HG03558 (cell line): ENCODE data around the gene FAM78B.
A peak's percentile ranks its signal among the peaks of the same experiment; 100 is the strongest.

Source experiments
- ATAC-seq: cut with Tn5 transposase; IDR thresholded peaks from one replicate; pipeline ENCODE4 v1.9.1; 2021; ENCODE audit warnings: moderate number of reproducible peaks; ENCODE audit not compliant: unreplicated experiment; ENCODE audit errors: extremely low read depth

Gene FAM78B

DNA sequence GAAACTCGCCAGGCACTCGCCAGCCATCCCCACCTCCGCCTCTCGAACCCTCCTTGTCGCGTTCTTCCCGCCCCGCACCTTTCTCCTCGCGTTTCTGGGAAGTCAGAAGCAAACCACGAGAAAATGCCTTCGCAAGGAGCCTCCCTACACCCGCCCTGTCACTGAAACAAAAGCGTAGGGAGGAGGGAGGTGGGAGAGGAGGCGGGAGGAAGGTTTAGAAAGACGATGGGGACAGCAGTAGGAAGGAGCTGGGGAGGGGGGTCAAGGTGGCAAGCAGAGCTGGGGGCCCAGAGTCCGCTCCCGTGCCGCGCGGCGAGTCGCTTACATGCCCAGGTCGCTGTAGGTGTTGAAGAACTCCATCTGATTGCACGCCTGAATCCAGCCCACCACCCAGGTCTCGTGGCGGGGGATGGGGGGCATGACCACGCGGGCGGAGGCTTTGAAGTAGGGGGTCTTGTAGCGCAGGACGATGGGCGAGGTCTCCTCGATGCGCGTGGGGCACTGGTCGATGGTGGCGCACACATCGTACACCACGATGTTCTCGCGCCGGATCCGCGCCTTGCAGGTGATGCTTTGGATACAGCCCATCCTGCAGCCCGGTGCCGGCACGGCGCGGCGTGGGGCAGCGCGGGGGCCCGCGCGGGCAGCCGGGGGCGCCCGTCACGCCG is 1.0 kb downstream of the FAM78B start:
- ATAC-seq, result no peak

DNA sequence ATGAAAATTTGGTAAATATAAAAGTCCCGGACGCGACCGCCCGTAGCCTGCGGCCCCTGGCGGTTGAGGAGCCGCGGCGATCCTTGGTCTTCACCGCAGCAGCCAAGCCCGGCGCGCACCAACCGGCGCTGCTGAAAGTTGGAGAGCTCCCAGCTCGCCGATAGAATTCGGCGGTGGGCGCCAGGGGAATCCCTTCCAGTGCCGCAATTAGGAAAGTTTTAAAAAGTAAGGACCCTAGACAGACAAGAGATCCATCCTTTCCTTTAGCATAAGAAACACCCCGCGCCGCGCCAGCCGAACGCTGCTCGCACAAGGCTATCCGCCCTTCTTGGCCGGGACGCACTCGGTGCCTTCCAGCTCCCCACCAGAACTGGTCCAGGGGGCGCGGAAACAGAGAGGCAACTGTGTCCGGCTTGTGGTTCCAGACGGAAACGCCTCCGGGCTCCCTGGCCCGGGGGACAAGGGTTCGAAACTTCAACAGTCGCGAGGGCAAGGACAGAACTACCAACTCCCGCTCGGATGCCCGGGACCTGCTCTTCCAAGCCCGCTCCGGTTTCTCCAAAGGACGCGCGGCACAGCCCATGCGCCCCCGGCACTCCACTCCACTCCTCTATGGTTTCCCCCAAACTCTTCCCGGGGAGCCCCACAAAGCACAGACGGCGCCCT is 1.7 kb downstream of the FAM78B start:
- ATAC-seq, result no peak

DNA sequence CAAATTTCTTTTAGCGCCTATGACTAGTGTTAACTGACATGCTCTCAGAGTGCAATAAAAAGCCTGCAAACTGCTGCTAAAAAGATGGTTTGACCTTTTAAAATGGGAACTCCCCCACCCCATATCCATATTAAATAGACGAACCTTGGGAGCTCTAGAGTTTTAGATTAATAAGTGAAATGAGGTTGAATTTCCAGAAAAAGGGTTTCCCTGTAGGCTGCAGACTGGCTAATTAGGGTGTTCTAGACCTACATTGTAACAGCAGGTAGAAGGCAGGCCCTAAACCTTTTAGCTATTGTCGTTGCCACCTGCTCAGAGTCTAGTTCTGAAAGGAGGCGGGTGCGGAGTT is 2.2 kb downstream of the FAM78B start:
- ATAC-seq, result no peak

DNA sequence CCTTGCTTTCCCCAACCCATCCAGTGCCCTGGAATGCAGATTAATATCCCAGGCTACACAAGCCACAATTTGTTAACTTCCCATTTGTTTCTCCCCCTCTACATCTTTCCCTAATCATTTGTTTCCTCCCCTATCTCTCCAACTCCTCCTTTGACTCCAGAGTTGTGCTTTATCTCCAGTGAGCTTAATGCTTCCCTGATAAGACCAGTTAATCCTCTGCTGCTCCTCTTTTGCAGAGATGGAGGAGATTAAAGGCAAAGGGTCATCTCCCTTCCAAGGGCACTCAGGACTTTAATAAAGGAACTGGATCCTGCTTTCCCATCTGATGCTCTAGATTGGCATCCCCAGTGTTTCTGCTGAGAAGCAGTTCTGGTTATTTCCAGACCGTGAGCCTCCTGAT is 7.1 kb downstream of the FAM78B start:
- ATAC-seq, result no peak

DNA sequence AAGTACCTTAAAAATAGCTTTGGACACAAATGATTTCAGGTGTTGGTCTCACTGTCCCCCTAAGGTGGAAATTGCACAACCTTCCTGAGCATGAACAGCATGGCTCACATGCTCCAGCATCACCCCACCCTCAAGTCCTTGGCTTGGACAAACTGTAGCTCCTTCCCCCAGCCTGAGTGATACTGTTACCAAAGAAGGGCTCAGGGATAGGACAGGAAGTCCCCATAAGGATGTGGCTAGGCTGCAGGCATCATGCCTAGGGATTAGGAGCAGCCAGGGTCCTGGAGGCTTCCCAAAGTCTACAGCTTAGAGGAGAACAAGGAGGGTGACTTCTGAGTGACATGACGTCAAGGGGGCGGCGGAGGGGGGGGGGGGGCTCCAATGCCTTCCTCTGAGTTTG is 10.1 kb downstream of the FAM78B start:
- no peak for ATAC-seq

DNA sequence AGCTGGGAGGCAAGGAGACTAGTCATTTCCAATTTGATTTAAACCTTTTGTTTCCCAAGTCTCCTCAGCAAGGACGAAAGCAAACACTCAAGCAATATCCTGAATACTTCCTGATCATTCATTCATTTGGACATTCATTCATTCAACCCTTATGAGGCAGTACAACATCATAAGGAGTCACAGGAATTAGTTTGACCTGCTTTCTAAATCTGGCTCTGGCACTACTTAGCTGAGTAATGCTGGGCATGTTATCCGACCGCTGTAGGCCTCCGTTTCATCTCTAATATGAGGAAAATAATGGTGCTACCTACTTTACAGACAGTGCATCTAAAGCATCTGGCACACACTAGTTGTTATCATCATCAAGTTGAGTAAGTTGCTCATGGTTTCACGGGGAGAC is 11.7 kb downstream of the FAM78B start:
- ATAC-seq, result no peak

DNA sequence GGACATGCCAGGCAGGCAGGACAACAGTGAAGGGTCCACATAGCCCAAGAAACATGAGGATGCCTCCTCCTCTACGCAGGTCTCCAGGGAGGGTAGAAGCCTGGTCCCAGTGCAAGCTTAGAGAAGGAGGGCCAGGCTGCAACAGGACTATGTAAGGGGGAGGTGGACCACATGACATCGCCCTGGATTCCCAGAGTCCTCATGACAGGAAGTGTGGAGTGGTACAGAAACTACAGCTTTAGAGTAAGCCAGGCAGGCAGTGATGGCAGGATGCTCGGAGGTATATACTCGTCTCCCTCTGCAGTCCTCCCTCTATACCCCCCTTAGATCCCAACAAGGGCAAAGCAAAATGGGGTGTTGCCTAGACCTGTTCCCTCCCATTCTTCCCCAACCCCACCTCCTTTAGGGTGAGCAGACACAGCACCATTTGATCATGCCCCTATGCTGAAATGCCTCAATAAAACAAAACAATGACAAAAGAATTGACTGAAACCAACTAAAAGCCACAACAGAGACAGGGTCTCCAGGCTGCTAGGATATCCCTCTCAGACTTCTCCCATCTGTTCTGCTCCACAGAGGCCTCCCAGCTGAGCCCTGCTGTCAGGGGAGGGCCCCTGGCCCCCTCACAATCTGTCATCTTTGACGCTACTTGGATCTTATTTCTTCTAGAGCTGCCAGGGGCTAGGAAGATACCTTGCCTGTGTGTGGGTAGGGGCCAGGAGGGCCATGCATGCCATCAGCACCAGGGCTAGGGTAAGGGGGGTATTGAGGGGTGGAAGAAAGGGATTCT is 13.1 kb downstream of the FAM78B start:
- no peak for ATAC-seq

DNA sequence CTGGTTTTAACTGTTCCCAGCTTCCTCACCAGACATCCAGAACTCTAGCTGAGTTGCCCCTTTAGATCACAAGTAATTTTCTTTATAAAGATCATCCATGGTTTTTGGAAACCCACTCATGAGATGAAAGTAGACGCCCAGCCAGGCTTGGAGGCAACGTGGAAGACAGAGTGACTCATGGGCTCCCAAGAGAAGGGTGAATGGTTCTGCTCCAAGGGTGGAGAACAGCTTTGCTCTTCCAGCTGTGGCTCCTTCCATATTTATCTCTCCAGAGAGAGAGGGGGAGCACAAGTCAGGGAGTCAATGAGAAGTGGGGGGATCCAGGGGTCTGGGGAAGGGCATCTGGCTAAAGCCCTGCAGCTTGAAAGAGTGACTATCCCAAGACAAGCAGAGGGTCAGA is 13.8 kb downstream of the FAM78B start:
- ATAC-seq, result no peak

DNA sequence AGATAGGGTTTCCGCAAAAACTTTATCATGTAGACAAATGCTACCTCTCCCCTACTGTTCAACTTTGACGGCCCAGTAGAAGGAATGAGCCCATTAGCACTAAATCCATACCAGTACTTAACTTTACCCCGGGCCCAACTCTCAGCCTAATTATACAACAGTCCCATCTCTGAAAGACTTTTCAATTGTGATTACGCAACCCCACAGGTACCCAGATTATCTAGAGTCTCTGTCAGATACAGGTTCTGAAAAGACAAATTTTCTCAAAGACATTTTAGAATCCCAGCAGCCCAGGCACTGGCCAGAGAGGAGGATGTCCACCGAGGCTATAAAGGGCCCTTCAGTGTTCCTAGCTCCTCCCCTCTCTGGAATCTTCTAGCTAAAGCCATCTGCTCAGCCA is 15.0 kb downstream of the FAM78B start:
- ATAC-seq, result no peak

DNA sequence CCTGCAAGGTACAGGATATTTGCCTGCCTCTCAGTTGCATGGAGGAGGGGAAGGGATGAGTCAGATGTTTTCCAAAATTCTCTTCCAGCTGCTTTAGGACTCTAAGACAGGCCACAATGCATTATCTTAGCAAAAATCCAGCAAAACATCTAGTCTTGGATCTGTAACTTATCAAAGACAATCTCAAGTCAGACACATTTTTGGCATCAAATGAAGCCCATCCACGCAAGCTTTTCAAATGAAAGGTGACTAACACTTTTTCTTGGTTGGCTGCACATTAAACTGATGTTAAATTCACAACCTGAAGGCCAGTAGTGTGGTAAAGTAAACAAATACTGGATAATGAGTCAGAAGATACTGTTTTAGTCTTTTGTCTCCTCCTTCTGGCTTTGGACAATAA is 21.3 kb downstream of the FAM78B start:
- ATAC-seq, result no peak

DNA sequence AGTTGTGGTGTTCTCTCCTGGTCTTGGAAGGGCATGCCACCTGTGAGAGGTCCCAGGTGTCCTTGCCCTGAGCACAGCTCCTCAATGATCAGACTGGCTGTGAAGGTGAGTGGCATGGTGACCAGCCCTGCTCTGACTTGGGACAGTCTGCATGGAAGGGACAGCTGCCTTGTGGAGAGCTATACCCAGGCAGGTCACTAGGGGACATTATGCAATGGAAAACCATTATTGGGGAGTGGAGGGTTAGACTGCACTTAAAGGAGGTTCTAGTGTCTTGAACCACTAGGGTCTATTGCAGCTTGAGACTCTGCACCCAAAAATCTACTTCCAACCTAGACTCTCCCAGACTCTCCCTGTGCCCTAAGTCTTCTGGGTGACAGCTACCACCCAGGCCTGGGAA is 24.8 kb downstream of the FAM78B start:
- no peak for ATAC-seq

DNA sequence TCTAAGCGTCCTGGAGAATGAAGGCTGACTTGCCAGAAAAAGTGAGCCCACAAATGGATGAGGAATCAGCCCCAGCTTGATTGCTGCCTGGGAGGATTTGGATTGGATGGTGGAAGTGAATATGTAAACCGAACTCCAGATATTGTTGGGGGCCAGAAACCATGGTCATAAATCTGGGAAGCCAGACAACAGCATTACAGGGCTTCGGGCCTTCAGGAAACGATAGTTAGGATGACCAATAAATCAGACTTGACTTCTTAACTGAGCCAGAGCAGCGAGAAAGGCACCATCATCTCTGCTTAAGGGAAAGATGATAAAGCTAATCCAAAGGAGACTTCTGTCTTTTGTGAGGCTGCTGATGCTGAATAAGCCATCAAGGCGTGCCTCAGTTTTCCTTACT is 26.6 kb downstream of the FAM78B start:
- ATAC-seq, result no peak

DNA sequence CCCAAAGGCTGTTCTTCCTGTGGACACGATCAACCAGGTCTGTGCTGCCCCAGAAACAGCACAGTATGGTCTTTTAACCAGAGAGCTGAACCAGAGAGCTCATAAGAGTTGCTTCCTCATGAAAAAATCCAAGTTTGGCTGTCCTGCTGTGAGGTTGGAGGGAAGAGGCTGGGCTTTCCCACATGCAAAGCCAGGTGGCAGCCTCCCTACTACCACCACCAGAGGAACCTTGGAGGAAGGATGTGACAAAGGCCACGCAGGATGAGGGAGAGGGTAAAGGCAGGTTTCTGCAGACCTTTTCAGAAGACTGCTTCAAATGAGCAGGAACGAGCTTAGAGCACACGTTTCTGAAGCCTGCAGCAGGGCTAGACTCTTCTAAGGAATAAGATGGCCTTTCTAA is 27.1 kb downstream of the FAM78B start:
- ATAC-seq, result no peak

DNA sequence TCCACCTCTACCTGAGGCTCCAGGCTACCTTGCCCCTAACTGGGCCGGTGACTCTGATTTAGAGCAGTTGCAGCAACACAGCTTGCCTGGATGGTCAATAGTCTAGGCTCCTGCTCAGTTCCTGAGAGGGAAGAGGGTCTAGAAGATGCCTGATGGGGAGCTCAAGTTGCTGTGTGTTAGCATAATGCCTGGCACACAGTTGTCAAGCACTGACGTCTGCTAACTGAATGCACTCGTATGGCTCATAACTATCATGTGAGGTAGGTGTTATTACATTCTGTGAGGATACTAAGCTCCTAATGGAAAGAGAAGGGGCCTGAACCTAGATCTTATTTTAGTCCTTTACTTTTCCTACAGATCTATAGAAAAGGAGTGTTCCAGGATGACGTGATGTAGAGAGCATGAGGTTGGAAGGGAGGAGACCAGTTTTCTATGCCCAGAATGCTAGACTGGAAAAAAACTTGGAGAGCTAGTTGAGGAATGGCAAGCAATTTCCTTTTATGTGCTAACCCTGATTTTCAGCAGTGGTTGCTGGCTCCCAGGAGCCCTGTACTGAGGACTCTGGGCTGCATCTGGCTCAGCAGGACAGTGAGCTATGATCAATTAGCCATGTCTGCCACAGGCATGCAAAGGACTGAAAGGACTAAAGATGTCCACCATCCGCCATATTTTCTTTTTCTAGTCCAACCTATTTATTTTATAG is 30.0 kb downstream of the FAM78B start:
- no peak for ATAC-seq

DNA sequence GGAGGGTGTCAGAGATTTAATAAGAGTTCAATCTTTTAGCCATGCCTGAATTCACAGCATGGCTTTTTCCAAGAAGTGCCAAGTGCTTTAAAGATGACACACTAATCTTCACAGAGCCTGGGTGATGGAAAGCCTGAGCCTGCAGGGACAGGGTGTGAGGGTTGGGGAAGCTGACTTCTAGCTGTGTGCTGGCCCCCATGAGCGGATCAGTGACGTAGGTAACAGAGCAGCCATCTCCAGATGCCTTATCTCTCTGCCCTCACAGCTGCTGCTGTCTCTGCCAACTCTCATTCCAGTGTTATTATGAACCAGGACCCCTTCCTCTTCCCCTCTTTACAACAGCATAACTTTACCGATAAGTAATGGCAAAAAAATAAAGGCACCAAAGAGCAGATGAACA is 30.6 kb downstream of the FAM78B start:
- ATAC-seq, result no peak

DNA sequence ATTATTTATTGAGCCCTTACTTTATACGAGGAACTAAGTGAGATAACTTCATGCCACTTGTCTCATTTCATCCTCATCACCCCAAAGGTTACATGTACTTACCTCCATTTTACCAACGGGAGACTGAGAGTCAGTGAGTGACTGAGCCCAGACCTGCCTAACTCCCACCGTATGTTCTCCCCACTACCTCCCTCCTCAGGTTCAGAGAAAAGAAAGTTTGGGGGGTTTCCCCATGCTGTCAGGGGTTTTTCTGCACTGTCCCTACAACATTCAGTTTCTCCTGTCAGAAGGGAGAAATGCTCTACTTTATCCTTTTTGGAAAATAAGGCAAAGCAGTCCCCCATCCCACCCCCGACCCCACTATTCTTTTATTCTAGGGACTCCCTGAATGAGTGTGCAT is 32.9 kb downstream of the FAM78B start:
- peak; percentile 46 for ATAC-seq

DNA sequence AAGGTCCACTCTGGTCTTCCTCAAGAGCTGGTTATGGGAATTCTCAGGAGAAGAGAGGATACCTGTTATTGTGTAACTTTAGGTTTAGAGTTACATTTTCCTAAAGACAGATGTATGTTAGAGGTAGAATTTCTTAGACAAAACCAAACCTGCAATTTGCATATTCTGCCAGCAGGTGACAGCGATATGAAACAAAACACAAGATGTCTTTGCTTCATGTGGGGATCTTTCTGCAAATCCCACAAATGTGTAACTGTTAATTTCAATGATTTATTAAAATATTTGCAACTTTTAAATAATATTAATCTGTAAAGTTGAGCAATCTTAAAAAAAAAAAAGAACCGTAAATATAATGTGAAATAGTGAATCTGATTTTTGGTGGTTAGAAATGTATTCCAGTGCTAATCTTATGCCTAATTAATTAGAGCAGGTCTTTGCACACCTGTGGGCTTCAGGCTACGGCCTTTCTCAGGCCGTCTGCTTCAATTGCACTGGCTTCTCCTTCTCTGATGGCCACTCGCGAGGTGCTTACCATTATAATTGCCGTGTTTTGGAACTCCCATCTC is 33.4 kb downstream of the FAM78B start:
- no peak for ATAC-seq

DNA sequence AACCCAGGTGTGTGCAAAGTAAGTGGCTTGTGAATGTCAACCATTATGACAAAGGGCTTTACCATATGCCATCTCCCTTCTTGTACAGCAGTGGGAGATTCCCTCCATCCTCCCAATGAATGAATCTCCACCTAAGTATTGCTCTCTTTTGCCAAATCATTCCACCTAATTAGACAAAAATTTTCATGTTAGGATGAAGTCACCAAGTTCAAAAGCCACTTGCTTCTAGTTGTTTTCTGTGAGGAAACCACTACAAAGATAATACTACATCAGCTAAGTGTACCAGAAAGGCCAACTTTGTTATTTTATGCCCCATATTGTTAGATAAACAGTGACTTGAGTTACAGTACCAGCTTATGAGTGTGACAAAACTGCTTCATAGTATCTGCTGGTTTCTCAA is 34.3 kb downstream of the FAM78B start:
- no peak for ATAC-seq

DNA sequence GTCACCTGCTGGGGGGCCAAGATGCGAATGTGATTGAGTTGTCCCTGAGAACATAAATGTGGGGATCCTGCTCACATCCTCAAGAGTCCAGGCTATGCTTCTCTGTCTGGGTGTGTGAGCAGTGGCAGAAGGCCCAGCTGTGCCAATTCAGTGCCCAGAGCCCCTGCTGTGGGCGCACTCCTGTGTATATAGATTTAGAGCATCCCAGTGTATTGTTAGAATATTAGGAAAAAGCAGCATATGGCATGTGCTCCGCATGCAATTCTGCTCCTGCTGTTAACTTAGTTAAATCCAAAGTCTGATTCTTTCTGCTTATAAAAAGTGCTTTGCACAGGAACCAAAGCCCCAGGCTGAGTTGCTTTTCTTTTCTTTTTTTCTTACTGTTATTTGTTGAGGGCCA is 37.8 kb downstream of the FAM78B start:
- ATAC-seq, result no peak

DNA sequence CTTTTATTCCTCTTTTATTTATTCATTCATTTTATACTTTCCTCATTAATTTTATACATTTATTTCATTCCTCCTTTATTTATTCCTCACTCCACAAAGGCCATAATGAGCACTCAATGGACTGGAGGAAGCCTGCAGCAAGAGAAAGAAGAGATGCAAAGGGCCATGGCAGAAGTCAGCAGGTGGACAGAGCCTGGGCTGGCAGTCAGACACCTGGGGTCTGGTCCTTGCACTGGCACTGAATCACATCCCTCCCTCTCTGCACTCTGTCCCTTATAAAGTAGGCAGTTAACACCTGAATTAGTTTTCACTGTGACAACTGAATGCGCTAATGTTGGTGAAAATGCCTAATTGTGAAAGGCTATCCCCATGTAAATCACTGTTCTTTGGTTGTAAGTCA is 38.6 kb downstream of the FAM78B start:
- ATAC-seq, result no peak

DNA sequence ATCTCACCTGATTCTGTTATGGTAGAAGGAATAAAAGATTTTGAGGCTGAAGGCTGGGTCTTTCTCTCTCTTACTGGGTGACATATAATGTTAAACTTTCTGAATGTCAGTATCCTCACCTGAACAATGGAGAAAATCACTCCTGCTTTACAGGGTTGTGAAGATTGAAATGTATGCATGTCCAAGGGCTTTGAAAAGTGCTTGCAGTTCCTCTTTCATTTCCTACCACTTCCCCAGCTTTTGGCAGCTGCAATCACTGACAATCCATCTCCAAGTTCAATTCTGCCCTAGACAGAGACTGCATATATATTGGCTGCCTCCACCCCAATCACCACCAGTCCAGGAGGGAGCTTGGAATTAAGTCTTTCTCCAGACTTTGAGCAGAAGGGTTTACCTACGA is 39.8 kb downstream of the FAM78B start:
- no peak for ATAC-seq
